ENCODE data around the gene APLP2.

DNA sequence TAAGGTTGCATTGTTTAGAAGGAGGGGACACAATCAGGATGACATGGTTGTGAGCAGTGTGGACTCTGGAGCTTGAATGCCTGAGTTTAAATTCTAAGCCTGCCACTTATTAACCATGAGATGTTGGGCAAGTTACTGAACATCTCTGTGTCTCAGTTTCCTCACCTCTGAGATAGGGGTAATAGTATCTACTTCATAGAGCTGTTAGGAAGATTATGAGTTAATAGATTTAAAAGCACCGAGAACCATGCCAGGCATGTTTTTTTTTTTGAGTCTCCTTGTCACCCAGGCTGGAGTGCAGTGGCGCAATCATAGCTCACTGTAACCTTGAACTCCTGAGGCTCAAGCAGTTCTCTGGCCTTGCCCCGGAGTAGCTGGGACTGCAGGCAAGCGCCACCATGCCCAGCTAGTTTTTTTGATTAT lies 123.2 kb downstream of the APLP2 start:
- TF ChIP-seq, protein P1, sequence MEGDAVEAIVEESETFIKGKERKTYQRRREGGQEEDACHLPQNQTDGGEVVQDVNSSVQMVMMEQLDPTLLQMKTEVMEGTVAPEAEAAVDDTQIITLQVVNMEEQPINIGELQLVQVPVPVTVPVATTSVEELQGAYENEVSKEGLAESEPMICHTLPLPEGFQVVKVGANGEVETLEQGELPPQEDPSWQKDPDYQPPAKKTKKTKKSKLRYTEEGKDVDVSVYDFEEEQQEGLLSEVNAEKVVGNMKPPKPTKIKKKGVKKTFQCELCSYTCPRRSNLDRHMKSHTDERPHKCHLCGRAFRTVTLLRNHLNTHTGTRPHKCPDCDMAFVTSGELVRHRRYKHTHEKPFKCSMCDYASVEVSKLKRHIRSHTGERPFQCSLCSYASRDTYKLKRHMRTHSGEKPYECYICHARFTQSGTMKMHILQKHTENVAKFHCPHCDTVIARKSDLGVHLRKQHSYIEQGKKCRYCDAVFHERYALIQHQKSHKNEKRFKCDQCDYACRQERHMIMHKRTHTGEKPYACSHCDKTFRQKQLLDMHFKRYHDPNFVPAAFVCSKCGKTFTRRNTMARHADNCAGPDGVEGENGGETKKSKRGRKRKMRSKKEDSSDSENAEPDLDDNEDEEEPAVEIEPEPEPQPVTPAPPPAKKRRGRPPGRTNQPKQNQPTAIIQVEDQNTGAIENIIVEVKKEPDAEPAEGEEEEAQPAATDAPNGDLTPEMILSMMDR (IDR thresholded peaks at IDR 0.05; ENCODE audit: low read depth, low read length, missing input control) = no peak
- TF ChIP-seq, protein P2, sequence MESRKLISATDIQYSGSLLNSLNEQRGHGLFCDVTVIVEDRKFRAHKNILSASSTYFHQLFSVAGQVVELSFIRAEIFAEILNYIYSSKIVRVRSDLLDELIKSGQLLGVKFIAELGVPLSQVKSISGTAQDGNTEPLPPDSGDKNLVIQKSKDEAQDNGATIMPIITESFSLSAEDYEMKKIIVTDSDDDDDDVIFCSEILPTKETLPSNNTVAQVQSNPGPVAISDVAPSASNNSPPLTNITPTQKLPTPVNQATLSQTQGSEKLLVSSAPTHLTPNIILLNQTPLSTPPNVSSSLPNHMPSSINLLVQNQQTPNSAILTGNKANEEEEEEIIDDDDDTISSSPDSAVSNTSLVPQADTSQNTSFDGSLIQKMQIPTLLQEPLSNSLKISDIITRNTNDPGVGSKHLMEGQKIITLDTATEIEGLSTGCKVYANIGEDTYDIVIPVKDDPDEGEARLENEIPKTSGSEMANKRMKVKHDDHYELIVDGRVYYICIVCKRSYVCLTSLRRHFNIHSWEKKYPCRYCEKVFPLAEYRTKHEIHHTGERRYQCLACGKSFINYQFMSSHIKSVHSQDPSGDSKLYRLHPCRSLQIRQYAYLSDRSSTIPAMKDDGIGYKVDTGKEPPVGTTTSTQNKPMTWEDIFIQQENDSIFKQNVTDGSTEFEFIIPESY (IDR thresholded peaks at IDR 0.05) = no peak
- TF ChIP-seq, protein P3, sequence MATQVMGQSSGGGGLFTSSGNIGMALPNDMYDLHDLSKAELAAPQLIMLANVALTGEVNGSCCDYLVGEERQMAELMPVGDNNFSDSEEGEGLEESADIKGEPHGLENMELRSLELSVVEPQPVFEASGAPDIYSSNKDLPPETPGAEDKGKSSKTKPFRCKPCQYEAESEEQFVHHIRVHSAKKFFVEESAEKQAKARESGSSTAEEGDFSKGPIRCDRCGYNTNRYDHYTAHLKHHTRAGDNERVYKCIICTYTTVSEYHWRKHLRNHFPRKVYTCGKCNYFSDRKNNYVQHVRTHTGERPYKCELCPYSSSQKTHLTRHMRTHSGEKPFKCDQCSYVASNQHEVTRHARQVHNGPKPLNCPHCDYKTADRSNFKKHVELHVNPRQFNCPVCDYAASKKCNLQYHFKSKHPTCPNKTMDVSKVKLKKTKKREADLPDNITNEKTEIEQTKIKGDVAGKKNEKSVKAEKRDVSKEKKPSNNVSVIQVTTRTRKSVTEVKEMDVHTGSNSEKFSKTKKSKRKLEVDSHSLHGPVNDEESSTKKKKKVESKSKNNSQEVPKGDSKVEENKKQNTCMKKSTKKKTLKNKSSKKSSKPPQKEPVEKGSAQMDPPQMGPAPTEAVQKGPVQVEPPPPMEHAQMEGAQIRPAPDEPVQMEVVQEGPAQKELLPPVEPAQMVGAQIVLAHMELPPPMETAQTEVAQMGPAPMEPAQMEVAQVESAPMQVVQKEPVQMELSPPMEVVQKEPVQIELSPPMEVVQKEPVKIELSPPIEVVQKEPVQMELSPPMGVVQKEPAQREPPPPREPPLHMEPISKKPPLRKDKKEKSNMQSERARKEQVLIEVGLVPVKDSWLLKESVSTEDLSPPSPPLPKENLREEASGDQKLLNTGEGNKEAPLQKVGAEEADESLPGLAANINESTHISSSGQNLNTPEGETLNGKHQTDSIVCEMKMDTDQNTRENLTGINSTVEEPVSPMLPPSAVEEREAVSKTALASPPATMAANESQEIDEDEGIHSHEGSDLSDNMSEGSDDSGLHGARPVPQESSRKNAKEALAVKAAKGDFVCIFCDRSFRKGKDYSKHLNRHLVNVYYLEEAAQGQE (IDR thresholded peaks at IDR 0.05) = no peak
- TF ChIP-seq YY1 (IDR thresholded peaks at IDR 0.05) (no peak), FOXA1 (IDR thresholded peaks at IDR 0.05) (no peak), JUND (IDR thresholded peaks at IDR 0.05) (no peak), SP1 (IDR thresholded peaks at IDR 0.05) (peak; percentile 84), RAD21 (IDR thresholded peaks at IDR 0.05) (peak in 1 of 2 donors; percentile 18), GABPA (IDR thresholded peaks at IDR 0.05 in 1 of 2, conservative IDR thresholded peaks at IDR 0.05 in 1 of 2) (no peak)
- TF ChIP-seq, protein P4, sequence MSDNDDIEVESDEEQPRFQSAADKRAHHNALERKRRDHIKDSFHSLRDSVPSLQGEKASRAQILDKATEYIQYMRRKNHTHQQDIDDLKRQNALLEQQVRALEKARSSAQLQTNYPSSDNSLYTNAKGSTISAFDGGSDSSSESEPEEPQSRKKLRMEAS (IDR thresholded peaks at IDR 0.05) = no peak
- TF ChIP-seq, protein P5, sequence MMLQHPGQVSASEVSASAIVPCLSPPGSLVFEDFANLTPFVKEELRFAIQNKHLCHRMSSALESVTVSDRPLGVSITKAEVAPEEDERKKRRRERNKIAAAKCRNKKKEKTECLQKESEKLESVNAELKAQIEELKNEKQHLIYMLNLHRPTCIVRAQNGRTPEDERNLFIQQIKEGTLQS (IDR thresholded peaks at IDR 0.05) = no peak
